GM06990 (cell line): Measurements from ENCODE around the gene ANKRD34B.

Source experiments
- DNase-seq: peaks from one replicate; pipeline ENCODE4 v3.0.0-alpha.2; 2011; ENCODE audit not compliant: insufficient read length; ENCODE audit errors: extremely low read depth
- H3K27me3 ChIP-seq: replicated peaks from 2 replicates; pipeline ENCODE4 v1.6.0; 2011; ENCODE audit warnings: low read length; ENCODE audit not compliant: control insufficient read depth, insufficient read depth
- H3K36me3 ChIP-seq: 2 replicates; pipeline ENCODE4 v1.5.1; 2011; ENCODE audit warnings: low read length; ENCODE audit not compliant: control insufficient read depth, insufficient read depth
- H3K4me3 ChIP-seq: replicated peaks from 2 replicates; pipeline ENCODE4 v1.5.1; 2011; ENCODE audit warnings: low read depth, mild to moderate bottlenecking, control low read depth, low read length
- CTCF ChIP-seq: IDR thresholded peaks from 2 replicates; pipeline ENCODE4 v1.5.1; 2011; ENCODE audit warnings: low read length, control low read depth, mild to moderate bottlenecking, inconsistent platforms; ENCODE audit not compliant: insufficient read depth, poor library complexity, severe bottlenecking

The ANKRD34B gene

DNA sequence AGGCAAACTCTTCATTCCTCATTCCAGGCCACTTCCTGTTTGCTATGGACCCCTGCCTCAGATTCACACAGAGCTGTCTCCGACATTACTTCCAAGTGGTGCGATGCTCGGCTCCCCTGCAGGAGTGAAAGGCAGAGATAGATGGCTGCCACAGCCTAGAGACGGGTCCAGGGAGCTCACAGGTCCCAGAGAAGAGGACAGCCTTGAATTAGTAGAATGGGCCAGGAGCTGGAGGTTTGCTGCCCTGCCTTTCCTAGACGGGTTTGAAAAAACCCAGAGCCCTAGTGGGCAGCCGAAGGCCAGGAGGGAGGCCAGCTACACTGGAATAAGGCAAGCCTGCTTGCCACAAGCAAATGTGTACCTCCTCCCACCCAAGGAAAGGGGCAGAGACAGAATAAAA is 1.8 kb downstream of the ANKRD34B start:
- Histone ChIP-seq H3K4me3 (no peak overlapping the region), H3K27me3 (peaks cover 1% of the 10 kb centered on the region), H3K36me3 (no peaks in the 10 kb centered on the region)
- DNase-seq = no peak
- TF ChIP-seq CTCF = no peak

DNA sequence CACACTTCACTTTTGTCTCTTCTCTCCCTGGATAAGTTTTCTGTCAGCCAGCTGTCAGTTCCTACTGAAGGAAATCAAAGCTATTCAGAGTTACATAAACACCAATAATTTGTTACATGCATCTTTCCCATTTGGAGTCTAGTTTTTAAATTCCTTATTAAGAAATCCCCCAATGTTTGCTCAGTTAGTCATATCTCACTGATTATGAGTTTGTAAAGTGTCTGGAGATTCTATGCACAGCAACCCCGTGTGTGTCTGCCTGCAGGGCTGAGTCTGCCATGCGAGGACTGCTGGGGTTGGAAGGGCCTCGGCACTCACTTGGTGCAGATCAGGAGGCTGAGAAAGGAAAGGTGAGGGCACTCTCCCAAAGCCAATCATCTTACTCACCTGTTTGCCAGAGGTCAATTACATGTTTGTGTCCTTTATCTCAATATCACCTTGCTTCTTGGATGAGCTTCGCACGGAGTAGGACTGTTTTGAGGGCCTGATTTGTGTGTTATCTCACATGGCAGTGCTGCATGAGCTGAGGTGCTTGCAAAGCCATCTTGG is 3.3 kb downstream of the ANKRD34B start:
- TF ChIP-seq CTCF = no peak
- Histone ChIP-seq H3K36me3 (no peaks in the 10 kb centered on the region), H3K27me3 (peaks cover 1% of the 10 kb centered on the region), H3K4me3 (no peak overlapping the region)
- DNase-seq = no peak

- peaks cover 1% of the 10 kb centered on the region for H3K27me3 ChIP-seq
- TF ChIP-seq CTCF = no peak
These were observed 4.8 kb downstream of the ANKRD34B start for GRCh38 chr5:80565330-80565729.

GRCh38 chr5:80559244-80559643 is 10.8 kb downstream of the ANKRD34B start:
- no peak for DNase-seq
- Histone ChIP-seq H3K36me3 (no peaks in the 10 kb centered on the region), H3K27me3 (no peaks in the 10 kb centered on the region), H3K4me3 (no peak overlapping the region)
- TF ChIP-seq CTCF = no peak

More at GRCh38 chr5:80565330-80565729, 4.8 kb downstream of the ANKRD34B start:
- H3K4me3 ChIP-seq = no peak overlapping the region
- no peak for DNase-seq
- H3K36me3 ChIP-seq = no peaks in the 10 kb centered on the region

DNA sequence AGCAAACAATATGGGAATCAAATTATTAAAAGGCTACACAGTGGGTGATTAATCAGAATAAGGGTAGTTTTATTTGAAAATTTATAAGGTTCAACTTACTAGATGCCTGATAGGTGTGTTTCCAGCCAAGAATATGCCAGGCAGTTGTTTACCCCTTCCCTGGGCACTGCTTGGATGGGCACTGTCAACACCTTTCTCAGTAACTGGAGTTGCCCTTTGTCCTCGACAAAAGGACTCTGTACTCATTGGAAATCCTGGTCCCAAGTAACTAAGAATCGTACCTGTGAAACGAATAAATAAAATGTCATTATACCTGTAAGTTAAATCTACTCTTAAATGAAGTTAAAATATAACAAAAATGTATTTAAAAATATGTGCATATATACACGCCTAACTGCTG is 15.0 kb downstream of the ANKRD34B start:
- no peaks in the 10 kb centered on the region for H3K36me3 ChIP-seq
- H3K4me3 ChIP-seq = no peak overlapping the region
- no peak for DNase-seq
- H3K27me3 ChIP-seq = no peaks in the 10 kb centered on the region
- TF ChIP-seq CTCF = no peak

- Histone ChIP-seq H3K4me3 (no peak overlapping the region), H3K36me3 (no peaks in the 10 kb centered on the region), H3K27me3 (no peaks in the 10 kb centered on the region)
- no peak for DNase-seq
- TF ChIP-seq CTCF = no peak
These were observed 15.4 kb downstream of the ANKRD34B start for GRCh38 chr5:80554646-80555045.
